ENCODE measurements around the gene WDR27.

Gene WDR27

DNA sequence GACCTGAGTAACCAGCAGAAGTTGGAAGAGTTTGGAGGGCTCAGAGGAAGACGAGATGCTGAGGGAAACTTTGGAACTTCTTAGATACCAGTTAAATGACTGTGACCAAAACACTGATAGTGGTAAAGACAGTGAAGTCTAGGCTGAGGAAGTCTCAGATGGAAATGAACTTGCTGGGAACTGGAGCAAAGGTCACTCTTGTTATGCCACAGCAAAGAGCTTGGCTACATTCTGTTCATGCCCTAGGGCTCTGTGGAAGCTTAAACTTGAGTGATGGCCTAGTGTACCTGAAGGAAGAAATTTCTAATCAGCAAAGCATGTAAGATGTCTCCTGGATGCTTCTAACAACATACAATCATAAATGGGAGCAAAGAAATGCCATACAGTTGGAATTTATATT lies 24.7 kb downstream of the WDR27 start:
- DNase-seq (ENCODE audit: low read depth in 2 of 2), result no peak
- H3K4me3 ChIP-seq (replicated peaks in 1 of 2; ENCODE audit: low read depth in 2 of 2, low read length in 2 of 2), result no peak overlapping the region
- TF ChIP-seq, protein P1, sequence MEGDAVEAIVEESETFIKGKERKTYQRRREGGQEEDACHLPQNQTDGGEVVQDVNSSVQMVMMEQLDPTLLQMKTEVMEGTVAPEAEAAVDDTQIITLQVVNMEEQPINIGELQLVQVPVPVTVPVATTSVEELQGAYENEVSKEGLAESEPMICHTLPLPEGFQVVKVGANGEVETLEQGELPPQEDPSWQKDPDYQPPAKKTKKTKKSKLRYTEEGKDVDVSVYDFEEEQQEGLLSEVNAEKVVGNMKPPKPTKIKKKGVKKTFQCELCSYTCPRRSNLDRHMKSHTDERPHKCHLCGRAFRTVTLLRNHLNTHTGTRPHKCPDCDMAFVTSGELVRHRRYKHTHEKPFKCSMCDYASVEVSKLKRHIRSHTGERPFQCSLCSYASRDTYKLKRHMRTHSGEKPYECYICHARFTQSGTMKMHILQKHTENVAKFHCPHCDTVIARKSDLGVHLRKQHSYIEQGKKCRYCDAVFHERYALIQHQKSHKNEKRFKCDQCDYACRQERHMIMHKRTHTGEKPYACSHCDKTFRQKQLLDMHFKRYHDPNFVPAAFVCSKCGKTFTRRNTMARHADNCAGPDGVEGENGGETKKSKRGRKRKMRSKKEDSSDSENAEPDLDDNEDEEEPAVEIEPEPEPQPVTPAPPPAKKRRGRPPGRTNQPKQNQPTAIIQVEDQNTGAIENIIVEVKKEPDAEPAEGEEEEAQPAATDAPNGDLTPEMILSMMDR (IDR thresholded peaks at IDR 0.05; ENCODE audit: low read depth, low read length), result no peak

DNA sequence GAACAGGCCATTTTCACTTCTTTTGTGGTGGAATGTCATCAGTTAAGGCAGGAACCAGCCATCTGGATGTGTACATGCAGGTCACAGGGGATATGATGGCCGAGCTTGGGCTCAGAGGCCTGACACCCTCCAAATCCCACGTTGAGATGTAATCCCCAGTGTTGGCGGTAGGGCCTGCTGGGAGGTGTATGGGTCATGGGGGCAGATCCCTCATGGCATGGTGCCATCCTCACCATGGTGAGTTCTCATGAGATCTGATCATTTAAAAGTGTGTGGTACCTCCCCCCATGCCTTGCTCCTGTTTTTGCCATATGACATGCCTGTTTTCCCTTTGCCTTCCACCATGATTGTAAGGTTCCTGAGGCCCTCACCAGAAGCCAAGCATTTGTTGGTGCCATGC lies 26.8 kb downstream of the WDR27 start:
- DNase-seq (ENCODE audit: low read depth in 2 of 2), result no peak
- TF ChIP-seq, protein P1 (IDR thresholded peaks at IDR 0.05; ENCODE audit: low read depth, low read length), result no peak
- no peak overlapping the region for H3K4me3 ChIP-seq (replicated peaks in 1 of 2; ENCODE audit: low read depth in 2 of 2, low read length in 2 of 2)

DNA sequence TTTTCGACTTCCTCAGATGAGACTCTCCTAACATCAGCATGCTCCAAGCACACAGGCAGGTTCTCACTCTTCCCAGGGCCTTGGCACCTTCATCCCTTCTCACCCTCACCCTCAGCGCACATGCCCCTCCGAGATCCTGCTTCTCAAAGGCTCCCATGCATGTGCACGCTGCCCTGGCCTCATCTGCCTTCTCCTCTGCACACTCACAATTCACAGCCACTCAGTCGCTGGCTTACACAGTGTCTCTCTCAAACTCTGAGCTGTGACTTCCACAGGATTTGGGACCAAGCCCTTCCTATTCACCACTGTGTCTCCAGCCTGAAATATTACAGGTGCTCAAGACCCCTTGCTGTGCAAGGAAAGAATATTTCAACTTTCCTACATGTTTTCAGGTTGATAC lies 30.3 kb downstream of the WDR27 start:
- TF ChIP-seq, protein P1 (IDR thresholded peaks at IDR 0.05; ENCODE audit: low read depth, low read length), result no peak
- H3K4me3 ChIP-seq (replicated peaks in 1 of 2; ENCODE audit: low read depth in 2 of 2, low read length in 2 of 2), result no peak overlapping the region
- no peak for DNase-seq (ENCODE audit: low read depth in 2 of 2)

DNA sequence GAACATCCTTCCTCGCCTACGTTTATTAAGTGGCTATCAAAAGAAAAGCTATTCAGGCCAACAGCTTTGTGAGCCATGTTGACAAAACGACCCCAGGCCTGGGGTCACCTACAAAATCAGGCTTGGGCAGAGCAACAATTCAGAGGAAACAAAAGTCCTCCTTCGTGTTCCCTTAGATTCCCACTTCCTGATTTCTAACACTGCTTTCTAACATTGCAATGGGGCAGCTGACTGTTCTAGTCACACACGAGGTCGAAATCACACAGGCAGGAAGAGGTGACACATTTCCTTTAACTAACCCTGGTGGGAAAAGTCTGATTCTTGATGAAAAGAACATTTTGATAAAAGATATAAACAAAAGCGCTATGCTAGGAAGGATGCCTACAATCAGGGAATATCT lies 31.9 kb downstream of the WDR27 start:
- DNase-seq (ENCODE audit: low read depth in 2 of 2), result peak; percentile 64 to 72
- no peak overlapping the region for H3K4me3 ChIP-seq (replicated peaks in 1 of 2; ENCODE audit: low read depth in 2 of 2, low read length in 2 of 2)
- TF ChIP-seq, protein P1 (IDR thresholded peaks at IDR 0.05; ENCODE audit: low read depth, low read length), result no peak

DNA sequence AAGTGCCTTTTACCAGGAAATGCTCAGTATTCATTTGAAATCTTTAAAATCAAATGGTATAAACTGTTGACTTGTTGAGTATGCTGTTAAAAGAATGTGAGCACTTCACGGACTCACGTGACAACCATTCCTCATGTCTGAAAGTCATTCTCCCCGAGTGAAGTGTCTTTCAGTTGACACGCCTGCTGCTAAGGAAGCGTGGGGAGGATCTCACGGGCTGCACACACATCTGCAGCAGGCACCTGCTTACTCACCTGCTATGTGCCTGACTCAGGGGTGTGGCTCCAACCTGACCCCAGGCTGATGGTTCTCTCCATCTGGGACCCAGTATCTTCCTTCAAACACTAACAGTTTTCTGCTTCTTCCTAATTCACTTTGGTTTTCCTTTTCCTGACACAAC lies 32.7 kb downstream of the WDR27 start:
- TF ChIP-seq, protein P1 (IDR thresholded peaks at IDR 0.05; ENCODE audit: low read depth, low read length), result no peak
- DNase-seq (ENCODE audit: low read depth in 2 of 2), result no peak
- no peak overlapping the region for H3K4me3 ChIP-seq (replicated peaks in 1 of 2; ENCODE audit: low read depth in 2 of 2, low read length in 2 of 2)

DNA sequence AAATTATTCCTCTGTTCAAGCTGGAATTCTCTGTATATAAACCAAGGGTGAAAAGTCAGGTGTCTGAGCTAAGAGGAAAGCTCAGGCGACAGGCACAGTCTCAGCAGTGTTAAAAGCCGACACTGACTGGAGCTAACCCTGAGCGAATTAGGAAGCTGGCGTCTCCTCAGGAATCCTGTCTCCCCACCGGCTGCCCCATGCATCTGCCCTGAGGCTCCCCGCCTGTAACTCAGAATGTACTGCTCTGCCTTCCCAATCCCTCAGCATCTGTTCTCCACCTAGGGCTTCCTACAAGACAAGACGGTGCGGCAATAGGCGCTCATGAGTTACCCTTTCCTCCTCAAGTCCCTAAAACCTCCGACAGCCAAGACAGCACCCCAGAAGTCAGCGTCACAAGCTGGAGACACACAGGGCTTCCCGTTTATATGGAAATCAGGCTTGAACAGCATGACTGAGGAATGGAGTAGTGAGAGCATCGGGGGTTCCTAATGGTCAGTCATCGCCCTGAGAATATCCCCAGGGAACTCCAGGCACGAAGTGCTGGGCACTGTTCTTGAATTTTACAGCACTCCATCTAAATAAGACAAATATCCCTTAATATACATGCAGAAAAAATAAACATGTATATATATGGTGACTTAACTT lies 33.5 kb downstream of the WDR27 start:
- TF ChIP-seq, protein P1 (IDR thresholded peaks at IDR 0.05; ENCODE audit: low read depth, low read length), result no peak
- DNase-seq (ENCODE audit: low read depth in 2 of 2), result no peak
- H3K4me3 ChIP-seq (replicated peaks in 1 of 2; ENCODE audit: low read depth in 2 of 2, low read length in 2 of 2), result no peak overlapping the region

DNA sequence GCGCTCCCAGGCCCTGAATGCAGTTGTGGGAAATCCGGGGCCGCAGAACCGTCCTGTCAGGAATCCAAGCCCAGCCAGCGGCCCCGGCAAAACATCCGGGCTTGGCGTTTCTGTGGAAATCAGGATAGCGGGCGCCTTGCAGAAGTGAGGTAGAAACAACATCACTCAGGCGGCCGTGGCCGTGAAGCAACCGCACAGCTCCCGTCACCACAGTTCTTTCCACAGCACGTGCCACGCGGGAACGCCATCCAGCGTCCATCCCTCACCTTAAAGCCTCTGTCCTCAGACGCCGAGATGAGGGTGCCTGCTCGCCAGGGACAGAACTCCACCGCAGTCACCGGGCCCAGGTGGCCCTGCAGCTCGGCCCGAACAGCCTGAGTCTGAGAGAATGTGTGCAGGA lies 34.1 kb downstream of the WDR27 start:
- DNase-seq (ENCODE audit: low read depth in 2 of 2), result no peak
- TF ChIP-seq, protein P1 (IDR thresholded peaks at IDR 0.05; ENCODE audit: low read depth, low read length), result no peak

More for the DNA sequence above, 34.1 kb downstream of the WDR27 start:
- H3K4me3 ChIP-seq (replicated peaks in 1 of 2; ENCODE audit: low read depth in 2 of 2, low read length in 2 of 2), result no peak overlapping the region

All from cardiac fibroblast (primary cell).